EH (cell line): ENCODE results near the gene RYK.
"Not testable (repeated sequence)": the region's sequence is repeated elsewhere in the genome, so short reads cannot be mapped to it uniquely, and the experiment has no call there.

ENCODE experiments used
- DNase-seq: peaks from one replicate; pipeline ENCODE4 v3.0.0-alpha.2; 2015; ENCODE audit warnings: low read depth

The RYK gene

GRCh38 chr3:134216191-134216764 is 34.4 kb downstream of the RYK start:
- DNase-seq, result no peak

- no peak for DNase-seq
Measured at GRCh38 chr3:134214239-134214638, 36.4 kb downstream of the RYK start.

- peak; percentile 75 for DNase-seq
Measured at GRCh38 chr3:134212967-134213665, 37.5 kb downstream of the RYK start.

- DNase-seq, result peak; percentile 69
Measured at GRCh38 chr3:134211797-134212196, 38.9 kb downstream of the RYK start.

- DNase-seq, result no peak
Measured at GRCh38 chr3:134205451-134205850, 45.2 kb downstream of the RYK start.

- peak; percentile 88 for DNase-seq
Measured at GRCh38 chr3:134201201-134202130, 49.2 kb downstream of the RYK start.

- DNase-seq, result not testable (repeated sequence)
Measured at GRCh38 chr3:134199880-134200279, 50.8 kb downstream of the RYK start.

GRCh38 chr3:134199240-134199639 is 51.4 kb downstream of the RYK start:
- DNase-seq, result no peak

- DNase-seq, result no peak
Measured at GRCh38 chr3:134198414-134198813, 52.2 kb downstream of the RYK start.

GRCh38 chr3:134197681-134198261 is 52.9 kb downstream of the RYK start:
- DNase-seq, result peak; percentile 78

GRCh38 chr3:134194247-134194646 is 56.4 kb downstream of the RYK start:
- DNase-seq, result no peak

- DNase-seq, result no peak
Measured at GRCh38 chr3:134190250-134190649, 60.4 kb downstream of the RYK start.

- peak; percentile 24 for DNase-seq
Measured at GRCh38 chr3:134189849-134190248, 60.8 kb downstream of the RYK start.

- DNase-seq, result no peak
Measured at GRCh38 chr3:134186391-134186790, 64.3 kb downstream of the RYK start.

GRCh38 chr3:134180761-134181160 is 69.9 kb downstream of the RYK start:
- no peak for DNase-seq

GRCh38 chr3:134179508-134179907 is 71.2 kb downstream of the RYK start:
- no peak for DNase-seq

GRCh38 chr3:134163096-134163495 is 87.6 kb downstream of the RYK start:
- no peak for DNase-seq

GRCh38 chr3:134161898-134162615 is 88.6 kb downstream of the RYK start:
- peak; percentile 4 for DNase-seq

GRCh38 chr3:134155446-134155845 is 95.2 kb downstream of the RYK start:
- no peak for DNase-seq

- DNase-seq, result no peak
Measured at GRCh38 chr3:134153761-134154160, 96.9 kb downstream of the RYK start.

GRCh38 chr3:134150476-134150875 is 100.2 kb downstream of the RYK start:
- DNase-seq, result no peak

- DNase-seq, result peak; percentile 48
Measured at GRCh38 chr3:134149286-134149685, 101.4 kb downstream of the RYK start.
